Activated CD4-positive, alpha-beta T cell treated with anti-CD3 and anti-CD28 coated beads, Interleukin-2, amount 50 U/mL, for 4 hours (primary cell): ENCODE data around the gene DHODH.

ENCODE experiments used
- DNase-seq, 2 experiments: peaks; one replicate each; pipeline ENCODE4 v3.0.0-alpha.2; 2020

Gene DHODH

GRCh38 chr16:72013888-72014581 is 5.5 kb downstream of the DHODH start:
- no peak for DNase-seq

GRCh38 chr16:72014675-72015074 is 6.1 kb downstream of the DHODH start:
- DNase-seq, result no peak

GRCh38 chr16:72015124-72015523 is 6.6 kb downstream of the DHODH start:
- DNase-seq, result no peak

- DNase-seq, result no peak
Measured at GRCh38 chr16:72018470-72018869, 9.9 kb downstream of the DHODH start.

- DNase-seq, result no peak
Measured at GRCh38 chr16:72021043-72021442, 12.5 kb downstream of the DHODH start.

- no peak for DNase-seq
Measured at GRCh38 chr16:72022127-72022526, 13.6 kb downstream of the DHODH start.

- DNase-seq, result no peak
Measured at GRCh38 chr16:72023962-72024361, 15.4 kb downstream of the DHODH start.

- no peak for DNase-seq
Measured at GRCh38 chr16:72024862-72025382, 16.4 kb downstream of the DHODH start.

GRCh38 chr16:72025404-72026114 is 17.0 kb downstream of the DHODH start:
- DNase-seq, result no peak

- no peak for DNase-seq
Measured at GRCh38 chr16:72027669-72028378, 19.3 kb downstream of the DHODH start.

- no peak for DNase-seq
Measured at GRCh38 chr16:72029567-72030271, 21.2 kb downstream of the DHODH start.

- DNase-seq, result no peak
Measured at GRCh38 chr16:72033437-72033836, 24.9 kb downstream of the DHODH start.

- DNase-seq, result no peak
Measured at GRCh38 chr16:72036098-72036497, 27.6 kb downstream of the DHODH start.

- DNase-seq, result no peak
Measured at GRCh38 chr16:72042157-72042660, 33.7 kb downstream of the DHODH start.

- no peak for DNase-seq
Measured at GRCh38 chr16:72043058-72043457, 34.5 kb downstream of the DHODH start.

- DNase-seq, result no peak
Measured at GRCh38 chr16:72043539-72043938, 35.0 kb downstream of the DHODH start.

GRCh38 chr16:72044296-72044695 is 35.8 kb downstream of the DHODH start:
- no peak for DNase-seq

GRCh38 chr16:72044825-72045359 is 36.3 kb downstream of the DHODH start:
- no peak for DNase-seq

GRCh38 chr16:72049110-72049509 is 40.6 kb downstream of the DHODH start:
- no peak for DNase-seq

GRCh38 chr16:72050769-72051464 is 42.4 kb downstream of the DHODH start:
- DNase-seq, result no peak

- no peak for DNase-seq
Measured at GRCh38 chr16:72051818-72052217, 43.3 kb downstream of the DHODH start.
